ENCODE measurements around the gene MS4A4E.
A peak's percentile ranks its signal among the peaks of the same experiment; 100 is the strongest.
"Not testable (repeated sequence)": the region's sequence is repeated elsewhere in the genome, so short reads cannot be mapped to it uniquely, and the experiment has no call there.

MS4A4E gene

GRCh38 chr11:60221181-60221580 lies 21.8 kb downstream of the MS4A4E start:
- no peak for ATAC-seq

DNA sequence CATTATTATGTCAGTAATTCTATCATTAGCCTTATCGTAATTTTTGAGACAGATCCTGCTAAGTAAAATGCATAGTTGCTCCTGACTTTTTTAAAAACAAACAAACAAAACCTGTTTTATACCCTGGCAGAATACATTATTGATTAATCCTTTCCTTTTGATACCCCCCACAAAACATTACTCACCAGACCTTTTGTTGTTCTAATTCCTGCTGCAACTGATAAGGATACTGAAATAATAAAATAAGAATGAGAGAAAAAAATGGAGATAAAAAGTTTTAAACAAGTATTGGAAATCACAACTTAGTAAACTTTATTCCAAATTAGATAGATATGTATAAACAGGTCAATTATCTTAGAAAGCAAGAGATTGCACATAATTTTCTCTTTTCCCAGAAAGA lies 28.6 kb downstream of the MS4A4E start:
- no peak for ATAC-seq

DNA sequence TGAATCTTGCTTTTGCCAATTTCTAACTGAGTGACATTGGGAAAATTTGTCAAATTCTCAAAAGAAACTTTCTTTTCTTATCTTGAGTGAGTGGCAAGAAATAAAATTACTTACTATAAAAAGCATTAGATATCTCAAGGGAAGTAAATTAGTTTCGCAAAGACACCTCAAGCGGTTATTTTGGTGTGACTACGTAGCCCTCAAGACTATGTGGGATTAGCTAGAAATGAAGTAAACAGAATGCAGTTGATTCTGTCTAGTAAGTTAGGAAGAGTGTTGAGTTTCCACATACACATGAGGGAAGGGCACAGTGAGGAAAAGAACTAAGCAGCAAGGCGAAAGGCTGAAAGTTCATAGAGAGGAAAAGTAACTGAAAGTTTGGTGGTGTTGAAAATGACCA lies 31.7 kb downstream of the MS4A4E start:
- no peak for ATAC-seq

DNA sequence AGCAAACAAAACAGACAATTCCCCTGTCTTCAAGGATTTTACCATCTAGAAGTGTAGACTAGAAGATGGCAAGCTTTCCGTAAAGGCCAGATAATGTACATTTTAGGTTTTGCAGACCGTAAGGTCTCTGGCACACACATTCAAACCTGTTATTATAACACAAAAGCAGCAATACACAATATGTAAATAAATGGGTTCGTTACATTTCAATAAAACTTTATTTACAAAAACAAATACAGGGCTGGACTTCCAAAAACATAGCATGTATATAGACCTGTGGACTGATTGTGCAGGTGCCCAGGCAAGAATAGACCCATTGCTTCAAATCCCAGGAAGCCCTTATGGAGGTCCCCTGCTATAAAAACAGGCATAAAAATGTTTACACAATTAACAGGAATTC lies 33.0 kb downstream of the MS4A4E start:
- no peak for ATAC-seq

- no peak for ATAC-seq
Observed at GRCh38 chr11:60208951-60209350, 34.0 kb downstream of the MS4A4E start.

DNA sequence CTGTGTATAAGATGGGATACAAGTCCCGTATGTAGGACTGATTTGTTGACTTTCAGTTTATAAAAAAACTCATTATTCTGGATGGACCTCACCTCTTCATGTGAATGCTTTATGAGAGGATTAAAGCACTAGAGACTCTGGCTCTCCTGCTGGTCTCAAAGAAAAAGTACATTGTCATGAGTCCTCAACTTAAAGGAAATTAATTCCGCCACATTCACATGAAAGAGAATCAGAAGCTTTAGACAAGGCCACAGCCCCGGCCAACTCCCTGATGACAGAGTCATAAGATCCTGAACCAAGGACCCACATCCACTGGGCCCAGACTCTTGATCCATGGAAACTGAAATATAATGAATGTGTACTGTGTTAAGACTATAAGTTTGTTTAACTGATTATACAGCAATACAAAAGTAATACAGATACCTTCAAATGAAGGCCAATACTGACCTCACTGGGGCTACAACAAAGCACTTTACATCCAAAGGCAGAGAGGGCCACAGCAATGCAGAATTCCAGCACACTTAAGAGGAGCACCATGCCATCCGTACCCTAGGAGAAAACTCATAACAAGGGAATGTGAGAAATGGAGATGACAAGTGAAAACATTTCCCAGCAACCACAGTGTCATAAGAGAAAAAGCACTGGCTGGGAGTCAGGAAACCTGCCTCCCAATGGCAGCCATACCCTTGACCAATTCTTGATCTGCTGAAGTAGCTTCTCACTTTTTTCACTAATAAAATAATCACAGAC lies 34.6 kb downstream of the MS4A4E start:
- no peak for ATAC-seq

- ATAC-seq, result peak; percentile 25 to 38
Observed at GRCh38 chr11:60206616-60207015, 36.3 kb downstream of the MS4A4E start.

- no peak for ATAC-seq
Observed at GRCh38 chr11:60204922-60205321, 38.0 kb downstream of the MS4A4E start.

DNA sequence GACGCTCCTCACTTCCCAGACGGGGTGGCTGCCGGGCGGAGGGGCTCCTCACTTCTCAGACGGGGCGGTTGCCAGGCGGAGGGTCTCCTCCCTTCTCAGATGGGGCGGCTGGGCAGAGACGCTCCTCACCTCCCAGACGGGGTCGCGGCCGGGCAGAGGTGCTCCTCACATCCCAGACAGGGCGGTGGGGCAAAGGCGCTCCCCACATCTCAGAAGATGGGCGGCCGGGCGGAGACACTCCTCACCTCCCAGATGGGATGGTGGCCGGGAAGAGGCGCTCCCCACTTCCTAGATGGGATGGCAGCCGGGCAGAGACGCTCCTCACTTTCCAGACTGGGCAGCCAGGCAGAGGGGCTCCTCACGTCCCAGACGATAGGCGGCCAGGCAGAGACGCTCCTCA lies 41.6 kb downstream of the MS4A4E start:
- not testable (repeated sequence) for ATAC-seq

DNA sequence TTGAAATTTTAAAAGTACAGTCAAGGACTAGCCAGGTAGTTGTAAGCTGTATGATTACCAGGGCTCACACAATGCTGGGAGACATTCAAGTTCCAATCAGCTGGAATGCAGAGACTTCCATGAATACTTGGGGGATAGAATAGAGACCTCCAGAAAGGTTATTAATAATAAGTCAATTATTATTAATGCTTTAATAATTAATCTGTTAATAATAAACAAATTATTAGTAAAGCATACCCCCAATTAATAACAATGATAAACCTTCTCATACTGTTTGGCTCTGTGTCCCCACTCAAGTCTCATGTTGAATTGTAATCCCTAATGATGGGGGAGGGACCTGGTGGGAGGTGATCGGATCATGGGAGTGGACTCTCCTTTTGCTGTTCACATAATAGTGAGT lies 45.5 kb downstream of the MS4A4E start:
- ATAC-seq, result no peak

DNA sequence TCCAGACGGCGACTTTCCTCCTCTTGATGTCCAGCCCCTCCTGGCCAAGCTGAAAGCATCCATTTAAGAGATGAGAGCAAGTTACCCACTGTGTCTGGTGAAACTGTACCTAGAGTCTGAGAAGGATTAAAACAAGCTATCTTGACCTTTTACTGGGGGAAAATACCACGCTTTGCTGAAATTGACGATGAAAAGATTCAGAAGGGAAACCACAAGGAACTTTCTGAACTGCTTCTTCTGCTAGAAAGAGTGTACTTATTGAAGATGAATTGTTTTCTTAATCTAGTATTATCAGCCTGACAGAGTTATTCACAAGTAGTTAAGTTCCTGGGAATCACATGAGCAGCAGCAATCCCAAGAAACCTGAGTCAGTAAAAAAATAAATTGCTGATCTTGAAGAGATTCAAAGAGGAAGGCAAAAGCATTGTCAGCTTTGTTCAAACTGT lies 47.0 kb downstream of the MS4A4E start:
- ATAC-seq, result no peak

DNA sequence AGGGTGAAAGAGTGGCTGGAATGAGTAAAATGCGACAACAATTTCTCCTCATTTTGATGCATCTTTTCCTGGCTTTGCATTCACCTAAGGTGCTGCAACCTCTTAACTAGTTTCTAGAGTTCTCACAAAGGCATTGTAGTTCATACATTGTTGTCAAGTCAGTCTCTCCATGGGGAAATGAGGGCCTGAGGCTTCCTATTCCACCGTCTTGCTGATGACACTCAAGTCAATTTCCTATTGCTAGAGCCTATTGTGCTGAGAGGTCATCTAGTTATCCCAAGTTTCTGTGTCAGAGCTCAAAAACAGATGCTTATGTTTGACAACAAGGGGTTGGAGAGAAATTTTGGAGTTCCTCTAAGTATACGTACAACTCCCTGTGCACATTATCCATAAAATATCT lies 48.4 kb downstream of the MS4A4E start:
- no peak for ATAC-seq

- ATAC-seq, result peak; percentile 75 to 84
Observed at GRCh38 chr11:60193687-60194433, 49.1 kb downstream of the MS4A4E start.

GRCh38 chr11:60192564-60192963 lies 50.4 kb downstream of the MS4A4E start:
- ATAC-seq, result not testable (repeated sequence)

DNA sequence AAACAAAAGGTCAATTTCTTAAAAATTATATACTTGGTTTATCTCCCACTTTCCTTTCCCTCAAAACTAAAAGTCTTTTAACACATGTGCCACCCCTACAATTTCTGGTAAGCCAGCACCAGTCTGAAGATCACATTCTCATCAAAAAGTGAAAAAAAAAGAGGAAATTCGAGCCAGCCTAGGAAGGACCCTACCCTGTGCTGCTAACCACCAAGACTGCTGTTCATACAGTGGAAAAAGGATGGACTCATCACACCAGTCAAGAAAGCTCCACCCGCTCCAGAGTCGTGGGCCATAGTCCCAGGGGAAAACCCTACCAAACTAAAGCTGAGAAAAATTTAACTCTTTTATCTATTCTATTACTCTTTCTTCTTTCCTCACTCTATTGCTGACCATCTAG lies 54.5 kb downstream of the MS4A4E start:
- ATAC-seq, result not testable (repeated sequence)

GRCh38 chr11:60186128-60186527 lies 56.8 kb downstream of the MS4A4E start:
- ATAC-seq, result not testable (repeated sequence)

- not testable (repeated sequence) for ATAC-seq
Observed at GRCh38 chr11:60185512-60185827, 57.5 kb downstream of the MS4A4E start.

GRCh38 chr11:60184824-60185511 lies 58.0 kb downstream of the MS4A4E start:
- no peak for ATAC-seq

DNA sequence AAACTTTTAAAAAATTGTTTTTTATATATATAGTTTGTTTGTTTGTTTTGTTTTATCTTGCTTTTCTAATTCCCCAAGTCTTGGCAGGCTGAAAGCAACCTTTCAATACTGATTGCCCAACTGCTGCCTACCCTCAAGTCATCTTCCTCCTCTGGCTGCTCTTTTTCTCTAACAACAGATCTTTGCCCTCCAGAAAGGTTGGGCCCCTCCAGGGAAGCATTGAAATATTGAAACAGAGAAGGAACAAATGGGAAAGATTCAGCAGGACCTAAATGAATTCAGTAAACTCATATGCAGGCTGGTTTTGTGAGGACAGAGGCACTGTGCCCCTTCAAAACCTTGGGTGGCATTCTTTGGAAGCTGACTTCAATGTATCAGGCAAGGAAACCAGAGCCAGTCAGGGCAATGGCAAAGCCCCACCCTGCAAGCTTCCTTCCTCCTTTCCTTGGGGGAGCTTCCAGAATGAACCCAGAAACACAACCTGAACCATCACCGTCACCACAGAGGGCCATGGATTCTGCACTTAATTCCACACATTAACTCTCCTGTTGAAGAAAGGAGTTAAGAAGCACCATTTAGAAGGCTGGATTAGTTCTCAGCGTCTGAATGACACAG lies 59.2 kb downstream of the MS4A4E start:
- no peak for ATAC-seq

DNA sequence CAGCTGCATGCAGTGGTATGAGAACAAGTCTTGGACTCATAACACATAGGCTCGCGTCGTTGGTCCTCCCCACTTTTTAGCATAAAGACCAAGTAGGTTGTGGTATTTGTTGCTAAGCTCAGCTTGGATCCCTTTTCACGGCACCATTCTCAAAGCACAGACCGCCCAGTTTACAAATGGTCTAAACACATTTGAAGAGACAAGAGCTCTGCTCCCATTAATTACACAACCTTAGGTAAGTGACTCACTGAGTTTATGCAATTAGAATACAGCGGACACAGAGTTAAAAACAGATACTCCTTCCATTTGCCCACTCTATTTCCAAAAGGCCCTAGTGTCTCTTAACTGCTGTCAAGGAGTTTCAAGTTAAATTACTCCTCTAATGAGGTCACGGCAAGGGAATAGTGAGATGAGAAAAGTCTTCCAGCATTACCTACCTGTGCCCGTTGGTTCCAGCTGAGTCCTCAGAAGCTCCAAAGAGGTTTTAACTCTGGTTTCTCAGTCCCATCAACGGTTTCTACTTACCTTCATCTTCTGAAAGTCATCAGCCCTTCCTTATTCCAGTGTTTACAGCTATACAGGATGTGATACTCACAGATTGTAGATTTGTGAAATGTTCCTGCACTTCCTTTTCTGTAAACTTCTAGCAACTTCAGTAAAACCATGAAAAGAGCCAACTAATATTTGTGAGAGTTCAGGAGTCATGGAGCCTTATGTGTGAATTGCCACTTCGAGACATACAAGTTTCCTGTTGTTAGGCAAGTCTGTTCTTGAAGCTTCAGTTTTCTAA lies 60.2 kb downstream of the MS4A4E start, which contains the start of gene MS4A6A:
Gene MS4A6A (minus strand): TSS at position 543 of the 790 bp plus-strand sequence. CDS start 1,356 bp downstream, outside the sequence.
- ATAC-seq, result no peak

- ATAC-seq, result peak in 1 of 2 donors; percentile 38
Observed at GRCh38 chr11:60175860-60176275, 67.1 kb downstream of the MS4A4E start.

- ATAC-seq, result no peak
Observed at GRCh38 chr11:60172011-60172410, 70.9 kb downstream of the MS4A4E start.
